GM12864 (cell line): ENCODE data around the gene QRFP.

Experiments
- DNase-seq: peaks from one replicate; pipeline ENCODE4 v3.0.0-alpha.2; 2011; ENCODE audit warnings: low read depth
- H3K4me3 ChIP-seq: 2 replicates; pipeline ENCODE4 v1.5.1; 2011; ENCODE audit warnings: mild to moderate bottlenecking, low read depth, low read length, control low read depth
- CTCF ChIP-seq: IDR thresholded peaks from 2 replicates; pipeline ENCODE4 v1.5.1; 2011; ENCODE audit warnings: low read depth, mild to moderate bottlenecking, moderate library complexity, low read length, control low read depth, inconsistent platforms; ENCODE audit errors: missing control alignments

QRFP gene

DNA sequence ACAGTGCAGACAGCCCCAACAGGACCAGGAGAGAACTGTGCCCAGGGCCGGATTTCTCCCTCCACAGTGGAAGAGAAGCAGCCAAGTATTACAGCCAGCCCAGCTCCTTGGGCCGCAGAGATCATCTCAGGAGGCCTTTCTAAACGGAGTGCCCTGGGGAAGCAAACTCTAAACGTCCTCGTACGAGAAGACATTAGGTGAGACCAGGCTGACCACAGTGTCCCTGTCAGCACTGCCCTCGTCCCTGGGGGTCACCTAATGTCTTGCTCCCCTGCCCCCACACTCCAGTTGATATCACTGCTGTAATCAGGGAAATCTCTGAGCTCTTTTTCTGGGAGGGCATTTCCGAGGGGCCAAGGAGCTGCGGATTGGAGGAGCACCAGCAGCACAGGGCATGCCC, 6.5 kb downstream of the QRFP start:
- no peak overlapping the region for H3K4me3 ChIP-seq
- DNase-seq: no peak
- TF ChIP-seq CTCF: no peak

DNA sequence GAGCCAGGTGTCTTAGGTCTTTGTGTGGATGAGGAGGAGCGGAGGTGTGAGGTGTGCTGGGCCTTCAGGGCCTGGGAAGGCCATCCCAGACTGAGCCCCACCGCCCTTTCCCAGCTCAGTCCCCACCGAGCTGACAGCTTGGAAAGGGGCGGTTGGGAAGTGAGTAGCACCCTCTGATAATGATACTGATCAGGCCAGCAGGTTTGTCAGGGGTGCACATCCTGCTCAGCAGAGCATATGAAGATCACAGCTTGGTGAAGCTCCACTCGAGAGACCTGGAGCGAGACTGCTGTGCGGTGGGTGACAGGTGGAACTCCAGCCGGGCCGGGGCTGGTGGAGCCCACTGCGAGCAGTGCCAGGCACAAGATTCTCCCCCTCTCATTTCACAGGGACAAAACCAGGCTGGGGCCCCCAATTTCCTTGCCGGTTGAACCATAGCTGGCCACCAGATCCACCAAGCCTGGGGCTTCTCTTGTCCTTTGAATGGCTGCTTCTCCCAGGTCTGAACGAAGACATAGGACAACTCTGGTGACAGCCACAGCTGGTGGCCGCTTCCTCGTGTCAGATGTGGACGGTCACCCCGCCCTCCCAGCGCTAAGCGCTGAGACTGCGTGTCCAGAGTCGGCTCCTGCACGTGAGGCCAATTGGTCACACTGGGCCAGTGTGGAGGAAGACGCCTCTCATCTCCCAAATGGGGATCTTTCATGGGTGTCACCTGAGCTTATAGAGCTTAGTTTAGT, 8.3 kb downstream of the QRFP start:
- DNase-seq: no peak
- no peak for TF ChIP-seq CTCF
- no peak overlapping the region for H3K4me3 ChIP-seq

GRCh38 chr9:130887494-130888144, 9.0 kb downstream of the QRFP start:
- no peak overlapping the region for H3K4me3 ChIP-seq
- no peak for DNase-seq
- TF ChIP-seq CTCF: no peak

DNA sequence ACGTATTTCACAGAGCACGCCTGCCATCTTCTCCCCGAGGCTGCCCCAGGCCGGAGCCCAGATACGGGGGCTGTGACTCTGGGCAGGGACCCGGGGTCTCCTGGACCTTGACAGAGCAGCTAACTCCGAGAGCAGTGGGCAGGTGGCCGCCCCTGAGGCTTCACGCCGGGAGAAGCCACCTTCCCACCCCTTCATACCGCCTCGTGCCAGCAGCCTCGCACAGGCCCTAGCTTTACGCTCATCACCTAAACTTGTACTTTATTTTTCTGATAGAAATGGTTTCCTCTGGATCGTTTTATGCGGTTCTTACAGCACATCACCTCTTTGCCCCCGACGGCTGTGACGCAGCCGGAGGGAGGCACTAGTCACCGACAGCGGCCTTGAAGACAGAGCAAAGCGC, 9.6 kb downstream of the QRFP start:
- DNase-seq: no peak
- no peak overlapping the region for H3K4me3 ChIP-seq
- no peak for TF ChIP-seq CTCF

DNA sequence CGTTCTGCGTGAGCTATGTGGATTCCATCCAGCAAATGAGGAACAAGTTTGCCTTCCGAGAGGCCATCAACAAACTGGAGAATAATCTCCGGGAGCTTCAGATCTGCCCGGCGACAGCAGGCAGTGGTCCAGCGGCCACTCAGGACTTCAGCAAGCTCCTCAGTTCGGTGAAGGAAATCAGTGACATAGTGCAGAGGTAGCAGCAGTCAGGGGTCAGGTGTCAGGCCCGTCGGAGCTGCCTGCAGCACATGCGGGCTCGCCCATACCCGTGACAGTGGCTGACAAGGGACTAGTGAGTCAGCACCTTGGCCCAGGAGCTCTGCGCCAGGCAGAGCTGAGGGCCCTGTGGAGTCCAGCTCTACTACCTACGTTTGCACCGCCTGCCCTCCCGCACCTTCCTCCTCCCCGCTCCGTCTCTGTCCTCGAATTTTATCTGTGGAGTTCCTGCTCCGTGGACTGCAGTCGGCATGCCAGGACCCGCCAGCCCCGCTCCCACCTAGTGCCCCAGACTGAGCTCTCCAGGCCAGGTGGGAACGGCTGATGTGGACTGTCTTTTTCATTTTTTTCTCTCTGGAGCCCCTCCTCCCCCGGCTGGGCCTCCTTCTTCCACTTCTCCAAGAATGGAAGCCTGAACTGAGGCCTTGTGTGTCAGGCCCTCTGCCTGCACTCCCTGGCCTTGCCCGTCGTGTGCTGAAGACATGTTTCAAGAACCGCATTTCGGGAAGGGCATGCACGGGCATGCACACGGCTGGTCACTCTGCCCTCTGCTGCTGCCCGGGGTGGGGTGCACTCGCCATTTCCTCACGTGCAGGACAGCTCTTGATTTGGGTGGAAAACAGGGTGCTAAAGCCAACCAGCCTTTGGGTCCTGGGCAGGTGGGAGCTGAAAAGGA, 10.9 kb downstream of the QRFP start:
- H3K4me3 ChIP-seq: no peak overlapping the region
- TF ChIP-seq CTCF: no peak
- no peak for DNase-seq

- H3K4me3 ChIP-seq: no peak overlapping the region
- TF ChIP-seq CTCF: no peak
- DNase-seq: no peak
Measured at GRCh38 chr9:130884542-130885483, 11.8 kb downstream of the QRFP start.
